ENCODE measurements around the gene TAS2R50. TPM values are rescaled to one million over a fixed set of nuclear protein-coding genes. Genes with fewer than 3 reads are reported as not detected.

Gene TAS2R50
- total and polyA plus RNA-seq, 9 of the 15 experiments (the other 6 are each of a cell fraction or from before 2014, with no cell fraction given), result 0.06 to 1.3 (median 0.42) TPM; not detected in 3

GRCh38 chr12:11026118-11026517 lies 39.4 kb upstream of the TAS2R50 start:
- Histone ChIP-seq H3K36me3 (ENCODE audit: control insufficient read depth, insufficient read depth, low read length) (no peaks in the 10 kb centered on the region), H3K9me3 (replicated peaks; ENCODE audit: control insufficient read depth, insufficient read depth, low read depth, low read length) (no peaks in the 10 kb centered on the region), H3K9me1 (ENCODE audit: control insufficient read depth, insufficient read depth, low read length) (no peaks in the 10 kb centered on the region), H3K9ac (ENCODE audit: insufficient read depth in 1 of 2, low read depth in 2 of 2, low read length in 2 of 2) (no peak overlapping the region), H4K20me1 (replicated peaks; ENCODE audit: control insufficient read depth, insufficient read depth, low read length) (no peaks in the 10 kb centered on the region), H3K4me3 (no peak overlapping the region), H3K27ac (ENCODE audit: extremely low read depth, low read depth, low read length) (no peak overlapping the region), H2AFZ (ENCODE audit: low read depth, low read length) (no peak overlapping the region), H3K4me2 (ENCODE audit: insufficient read depth, low read length) (no peak overlapping the region), H3K79me2 (ENCODE audit: control insufficient read depth, insufficient read depth, low read length) (no peaks in the 10 kb centered on the region), H3K27me3 (ENCODE audit: control insufficient read depth in 2 of 2, insufficient read depth in 2 of 2, low read length in 2 of 2) (no peaks in the 10 kb centered on the region), H3K4me1 (replicated peaks in 1 of 2; ENCODE audit: control insufficient read depth in 2 of 2, insufficient read depth in 2 of 2, low read length in 2 of 2) (no peaks in the 10 kb centered on the region)
- CTCF ChIA-PET (ENCODE audit: low intra/inter-chr PET ratio), result no interaction called here
- in situ Hi-C loops (cut with MboI) (no loop called here), intact Hi-C loops (cut with micrococcal nuclease) (no loop called here)
- POLR2A ChIA-PET, result no interaction called here
- DNase-seq (ENCODE audit: extremely low read depth in 1 of 4, low spot score in 3 of 4), result peak in 1 of 4 experiments; percentile 8
- TF ChIP-seq TEAD1 (CRISPR knock-in tag; IDR thresholded peaks at IDR 0.05) (no peak), ZBTB49 (CRISPR knock-in tag; IDR thresholded peaks at IDR 0.05; ENCODE audit: borderline replicate concordance) (no peak), NFRKB (IDR thresholded peaks at IDR 0.05; ENCODE audit: low read depth) (no peak), BCOR (IDR thresholded peaks at IDR 0.05) (no peak), EP400 (IDR thresholded peaks at IDR 0.05) (no peak)
- TF ChIP-seq, protein P1, sequence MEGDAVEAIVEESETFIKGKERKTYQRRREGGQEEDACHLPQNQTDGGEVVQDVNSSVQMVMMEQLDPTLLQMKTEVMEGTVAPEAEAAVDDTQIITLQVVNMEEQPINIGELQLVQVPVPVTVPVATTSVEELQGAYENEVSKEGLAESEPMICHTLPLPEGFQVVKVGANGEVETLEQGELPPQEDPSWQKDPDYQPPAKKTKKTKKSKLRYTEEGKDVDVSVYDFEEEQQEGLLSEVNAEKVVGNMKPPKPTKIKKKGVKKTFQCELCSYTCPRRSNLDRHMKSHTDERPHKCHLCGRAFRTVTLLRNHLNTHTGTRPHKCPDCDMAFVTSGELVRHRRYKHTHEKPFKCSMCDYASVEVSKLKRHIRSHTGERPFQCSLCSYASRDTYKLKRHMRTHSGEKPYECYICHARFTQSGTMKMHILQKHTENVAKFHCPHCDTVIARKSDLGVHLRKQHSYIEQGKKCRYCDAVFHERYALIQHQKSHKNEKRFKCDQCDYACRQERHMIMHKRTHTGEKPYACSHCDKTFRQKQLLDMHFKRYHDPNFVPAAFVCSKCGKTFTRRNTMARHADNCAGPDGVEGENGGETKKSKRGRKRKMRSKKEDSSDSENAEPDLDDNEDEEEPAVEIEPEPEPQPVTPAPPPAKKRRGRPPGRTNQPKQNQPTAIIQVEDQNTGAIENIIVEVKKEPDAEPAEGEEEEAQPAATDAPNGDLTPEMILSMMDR (IDR thresholded peaks at IDR 0.05 in 2 of 3, conservative IDR thresholded peaks at IDR 0.05 in 1 of 3; ENCODE audit: insufficient read depth in 2 of 3, low read depth in 1 of 3, low read length in 3 of 3), result 0 out of 6 replicates have a peak, but pooled peaks of 1 of the 3 experiments have one; percentile 6
- no TSS peak for BruUV-seq (replicated peaks)
- WGBS (ENCODE audit: insufficient coverage, low coverage, missing lambda C conversion rate), result 83% methylated on average over 6 of the region's 6 CpGs
- peak; percentile 49; the same call in 1 of the 3 replicates for ATAC-seq
- FAIRE-seq, result no peak
